Measurements from ENCODE around the gene PANK1.

GRCh38 chr10:89653410-89653869 is 8.4 kb upstream of the PANK1 start:
- TF ChIP-seq CTCF (IDR thresholded peaks at IDR 0.05) (no peak), POLR2A (IDR thresholded peaks at IDR 0.05) (no peak), POLR2AphosphoS5 (IDR thresholded peaks at IDR 0.05) (no peak)
